IPS-18c (cell line): ENCODE results near the gene RPS6KA1.
"Not testable (repeated sequence)": the region's sequence is repeated elsewhere in the genome, so short reads cannot be mapped to it uniquely, and the experiment has no call there.

Experiments used
- H3K4me3 ChIP-seq: 2 replicates; pipeline ENCODE4 v1.7.0; 2013; ENCODE audit warnings: low read depth, mild to moderate bottlenecking, low read length, moderate library complexity; ENCODE audit not compliant: insufficient read depth
- H3K9me3 ChIP-seq: one replicate; pipeline ENCODE4 v1.6.1; 2013; ENCODE audit warnings: mild to moderate bottlenecking, low read length, moderate library complexity; ENCODE audit not compliant: control insufficient read depth, insufficient read depth

Gene RPS6KA1

DNA sequence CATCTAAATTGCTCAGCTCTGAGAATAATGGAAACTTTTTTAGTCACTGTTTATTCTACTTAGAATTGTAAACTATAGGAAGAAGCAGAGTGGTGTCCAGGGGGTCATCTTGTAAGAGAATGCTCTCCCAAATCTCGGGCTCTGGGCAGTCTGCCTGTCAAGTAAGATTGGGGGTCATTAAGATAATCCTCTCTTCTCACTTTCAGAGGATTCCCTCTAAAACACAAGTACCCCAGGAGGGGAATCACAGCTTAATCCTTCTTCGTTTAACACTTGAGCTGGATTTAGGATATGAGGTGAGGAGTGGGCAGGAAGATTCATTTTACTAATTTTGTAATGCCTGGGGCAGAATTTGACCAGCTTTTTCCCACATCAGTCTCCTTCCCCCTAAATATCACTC, 81.2 kb downstream of the RPS6KA1 start:
- H3K4me3 ChIP-seq, result no peak overlapping the region
- no peaks in the 10 kb centered on the region for H3K9me3 ChIP-seq

DNA sequence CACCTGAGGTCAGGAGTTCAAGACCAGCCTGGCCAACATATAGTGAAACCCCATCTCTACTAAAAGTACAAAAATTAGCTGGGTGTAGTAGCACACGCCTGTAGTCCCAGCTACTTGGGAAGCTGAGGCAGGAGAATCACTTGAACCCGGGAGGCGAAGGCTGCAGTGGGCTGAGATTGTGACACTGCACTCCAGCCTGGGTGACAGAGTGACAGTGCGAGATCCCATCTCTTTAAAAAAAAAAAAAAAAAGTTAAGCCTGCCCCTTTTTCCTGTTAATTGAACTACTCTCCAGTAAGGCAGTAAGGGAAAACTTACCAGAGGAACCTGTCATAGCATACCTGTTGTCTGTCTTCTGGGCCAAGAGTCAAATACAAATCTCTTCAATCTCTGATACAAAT, 83.1 kb downstream of the RPS6KA1 start:
- H3K9me3 ChIP-seq, H3K4me3 ChIP-seq: not testable (repeated sequence)

DNA sequence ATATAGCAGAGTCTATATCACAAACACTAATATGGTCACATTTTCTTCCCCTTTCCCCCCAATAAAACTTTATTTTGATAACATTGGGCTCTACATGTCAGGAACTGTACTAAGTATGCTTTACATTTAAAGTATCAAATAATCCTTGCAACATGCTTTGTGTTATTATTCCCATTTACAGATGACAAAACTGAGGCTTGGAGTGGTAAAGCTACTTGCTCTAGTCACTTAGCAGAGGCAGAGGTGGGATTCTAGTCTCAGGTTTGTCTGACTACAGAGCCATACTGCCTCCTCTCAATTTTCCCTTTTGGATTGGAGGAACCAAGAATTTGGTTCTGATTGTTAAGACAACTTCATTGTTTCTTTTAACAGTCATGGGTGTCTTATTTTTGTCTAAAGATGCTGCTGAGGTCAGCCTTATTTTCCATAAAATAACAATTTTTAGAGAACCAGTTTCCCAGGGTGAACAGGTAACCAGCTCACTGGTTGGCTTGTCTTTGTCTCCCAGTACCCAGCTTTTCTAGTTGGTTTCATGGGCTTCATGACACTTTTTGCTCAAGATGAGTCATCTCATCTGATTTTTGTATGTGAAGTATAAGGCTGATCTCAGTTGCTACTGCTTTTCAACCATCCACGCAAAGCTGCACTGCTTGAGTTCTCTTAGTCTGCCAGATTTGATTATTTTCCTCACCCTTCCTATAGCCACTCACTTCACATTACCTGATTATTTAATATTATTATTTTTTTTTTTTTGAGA, 85.3 kb downstream of the RPS6KA1 start:
- H3K4me3 ChIP-seq, result no peak overlapping the region
- H3K9me3 ChIP-seq, result no peaks in the 10 kb centered on the region

DNA sequence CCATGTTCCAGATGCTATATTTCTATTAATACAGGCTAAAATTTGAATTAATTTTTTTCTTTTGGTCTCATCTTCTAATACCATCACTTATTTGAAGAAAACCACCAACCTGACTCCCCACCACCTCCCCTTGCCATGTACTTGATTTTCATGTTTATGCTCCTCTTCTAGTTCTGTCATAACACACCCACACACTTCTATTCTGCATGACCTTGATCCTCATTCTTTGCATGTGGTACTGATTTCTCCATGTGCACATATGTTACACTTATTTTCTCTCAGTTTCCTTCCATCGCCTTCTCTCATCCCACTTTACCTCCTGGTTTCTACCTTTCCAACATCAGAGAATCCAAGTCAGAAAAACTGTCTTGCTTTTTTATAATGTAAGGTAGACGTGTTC, 87.3 kb downstream of the RPS6KA1 start:
- Histone ChIP-seq H3K9me3 (no peaks in the 10 kb centered on the region), H3K4me3 (no peak overlapping the region)

DNA sequence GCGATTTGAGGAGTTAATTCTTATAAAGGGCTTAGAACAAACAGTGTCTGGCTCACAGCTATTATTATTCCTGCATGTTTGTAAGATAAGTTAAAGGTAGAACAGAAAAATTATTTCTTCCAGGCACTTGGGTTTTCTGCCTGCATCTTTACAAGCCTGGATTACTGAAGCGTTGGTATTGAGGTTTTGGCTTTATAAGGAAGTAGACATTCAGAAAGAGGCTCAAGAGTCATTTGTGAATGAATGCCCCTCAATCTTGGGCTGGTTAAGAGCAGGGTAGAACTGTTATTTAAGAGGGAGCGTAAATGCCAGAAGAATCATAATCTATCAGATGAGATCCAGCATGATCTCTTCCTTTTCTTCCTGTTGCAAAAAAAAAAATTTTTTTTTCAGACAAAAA, 89.0 kb downstream of the RPS6KA1 start:
- H3K9me3 ChIP-seq, result peaks cover 2% of the 10 kb centered on the region
- H3K4me3 ChIP-seq, result no peak overlapping the region
